Retina (tissue), 1 donor: Measurements from ENCODE around the gene OSBPL2.

ENCODE experiments used
- DNase-seq: peaks from one replicate; pipeline ENCODE4 v3.0.0-alpha.2; 2016

Gene OSBPL2

DNA sequence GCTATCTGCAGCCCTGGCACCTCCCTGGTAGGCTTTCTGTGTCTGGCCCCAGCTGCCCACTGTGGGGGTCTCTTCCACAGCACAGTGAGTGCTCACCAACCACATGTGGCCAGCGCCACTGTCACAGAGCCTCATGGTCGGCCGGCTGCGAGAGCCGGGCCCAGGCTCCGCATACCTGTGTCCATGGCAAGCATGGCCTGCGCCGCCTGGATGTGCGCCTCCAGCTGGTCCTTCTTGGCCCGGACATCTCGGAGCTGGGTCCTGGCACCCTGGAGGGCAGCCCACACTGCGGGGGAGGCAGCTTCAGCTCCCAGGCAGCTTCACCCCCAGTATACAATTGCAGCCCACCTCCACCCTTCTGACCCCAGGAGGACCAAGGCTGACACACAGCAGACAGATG is 77.5 kb downstream of the OSBPL2 start:
- DNase-seq: no peak

DNA sequence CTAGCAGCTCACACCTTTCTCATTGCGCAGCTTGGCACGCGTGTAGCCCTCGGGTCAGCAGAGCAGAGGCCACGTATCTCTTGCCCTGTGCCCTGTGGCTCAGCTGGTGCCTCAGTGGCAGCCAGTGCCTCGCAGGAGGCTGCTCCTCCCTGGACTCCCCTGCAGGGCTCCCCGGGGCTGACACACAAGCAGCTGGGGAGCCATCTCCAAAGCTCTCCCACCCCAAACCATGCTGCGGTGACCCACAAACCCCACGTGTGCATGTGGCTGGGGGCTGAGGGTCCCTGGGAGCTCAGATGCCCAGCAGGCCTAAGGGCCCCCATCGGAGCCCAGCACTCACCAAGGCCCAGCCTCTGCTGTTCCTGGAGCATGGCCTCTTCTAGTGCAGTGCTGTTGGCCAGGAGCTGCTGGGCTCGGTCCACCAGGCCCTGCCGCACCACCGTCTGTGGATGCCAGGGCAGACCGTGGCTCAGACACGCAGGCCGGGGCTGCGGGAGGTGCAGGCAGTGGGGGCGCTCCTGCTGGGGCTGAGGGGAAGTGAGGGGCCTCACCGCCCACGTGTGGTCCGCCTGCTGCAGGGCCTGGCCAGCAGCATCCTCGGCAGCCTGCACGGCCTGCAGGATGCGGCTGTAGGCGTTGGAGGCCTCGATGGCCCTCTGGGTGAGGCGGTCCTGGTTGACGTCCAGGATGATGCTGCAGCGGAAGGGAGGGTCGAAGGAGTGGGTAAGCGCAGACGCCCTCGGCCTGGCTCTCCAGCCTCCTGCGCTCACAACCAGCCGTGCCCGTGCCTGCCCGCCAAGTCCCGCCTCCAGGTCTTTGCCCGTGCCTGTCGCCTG is 78.2 kb downstream of the OSBPL2 start:
- no peak for DNase-seq

DNA sequence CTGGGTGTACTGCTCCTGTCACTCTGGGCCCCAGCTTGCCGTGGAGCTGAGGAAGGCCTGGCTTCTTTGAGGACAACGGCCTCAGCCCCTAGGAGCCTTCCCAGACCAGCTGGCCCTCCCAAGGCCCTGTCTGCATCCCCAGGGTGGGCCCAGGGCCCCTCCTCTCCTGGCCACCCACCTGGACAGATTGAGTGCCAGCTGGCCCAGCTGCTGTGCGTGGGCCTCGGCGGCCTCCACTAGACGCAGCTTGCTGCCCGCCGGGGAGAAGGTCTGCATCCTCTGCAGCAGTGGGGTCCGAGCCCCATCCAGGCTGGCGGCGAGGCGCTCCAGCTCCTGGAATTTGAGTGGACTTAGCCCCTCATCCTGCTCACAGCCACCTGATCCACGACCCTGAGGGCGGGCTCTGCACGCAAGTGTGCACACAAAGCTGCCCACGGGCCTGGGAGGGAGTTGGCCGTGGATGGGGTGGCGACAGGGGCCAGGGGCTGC is 78.9 kb downstream of the OSBPL2 start:
- DNase-seq: no peak

DNA sequence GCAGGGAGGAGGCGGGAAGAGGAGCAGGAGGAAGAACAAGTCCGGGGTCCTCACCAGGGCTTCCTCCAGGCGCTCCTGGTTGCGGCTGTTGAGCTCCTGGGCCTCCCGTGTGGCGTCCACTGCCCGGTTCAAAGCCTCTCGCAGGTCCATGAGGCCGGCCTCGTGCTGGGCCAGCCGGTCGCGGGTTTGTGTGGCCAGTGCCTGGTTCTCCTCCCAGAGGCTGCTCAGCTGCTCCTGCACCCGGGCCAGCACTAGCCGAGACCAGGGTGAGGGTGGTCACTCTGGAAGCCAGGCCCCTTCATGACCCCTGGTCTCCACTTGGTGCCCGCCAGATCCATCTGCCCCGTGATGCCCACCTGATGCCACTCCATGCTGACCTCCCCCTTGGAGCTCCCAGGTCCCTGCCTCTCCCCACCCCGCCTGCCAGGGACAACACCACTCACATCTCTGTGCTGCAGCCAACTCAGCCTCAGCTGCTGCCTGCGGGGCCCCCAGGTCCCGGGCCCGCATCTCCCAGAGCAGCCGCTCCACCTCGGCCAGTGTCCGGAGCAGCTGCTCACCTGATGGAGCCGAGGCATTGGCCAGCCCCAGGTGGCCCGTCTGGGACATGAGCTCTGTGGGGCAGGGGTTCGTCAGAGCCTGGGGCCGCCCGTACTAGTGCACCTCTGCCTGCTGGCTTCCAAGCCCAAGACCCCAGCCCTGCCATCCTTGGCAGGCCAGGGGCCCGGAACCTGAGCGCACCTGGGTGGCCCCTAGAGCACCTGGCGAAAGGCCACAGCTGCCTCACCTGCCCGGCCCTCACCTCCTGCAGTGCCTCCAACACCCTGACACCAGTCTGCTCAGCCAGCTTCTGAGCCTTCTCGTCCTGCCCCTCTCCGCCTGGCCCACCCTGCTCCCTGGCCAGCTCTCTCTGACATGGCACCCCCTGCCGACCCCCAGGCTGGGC is 80.4 kb downstream of the OSBPL2 start:
- DNase-seq: no peak

DNA sequence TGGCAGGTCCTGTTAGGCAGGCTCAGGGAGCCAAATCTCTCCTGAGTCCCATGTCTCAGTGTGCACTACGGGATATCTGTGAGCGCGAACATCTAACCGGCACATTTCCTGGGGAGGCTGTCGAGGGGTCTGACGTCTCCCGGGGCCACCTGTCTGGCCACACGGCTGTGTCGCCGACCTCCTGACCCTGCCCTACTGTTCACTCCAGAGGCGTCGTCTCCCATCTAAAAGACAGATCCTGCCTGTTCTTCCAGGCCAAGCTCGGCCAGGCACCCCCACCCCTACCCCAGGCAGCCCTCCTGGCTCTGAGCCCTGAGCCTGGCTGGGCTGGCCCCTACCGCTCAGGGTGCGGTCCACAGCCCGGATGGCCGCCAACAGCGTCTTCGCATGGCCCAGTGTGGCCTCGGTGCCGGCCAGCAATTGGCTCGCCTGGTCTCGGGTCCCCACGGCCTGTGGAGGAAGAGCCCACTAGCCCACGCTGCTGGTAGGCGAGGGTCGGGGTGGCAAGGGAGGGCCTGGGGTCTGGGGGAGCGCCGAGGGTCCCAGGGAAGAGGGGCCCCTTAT is 81.1 kb downstream of the OSBPL2 start:
- no peak for DNase-seq

DNA sequence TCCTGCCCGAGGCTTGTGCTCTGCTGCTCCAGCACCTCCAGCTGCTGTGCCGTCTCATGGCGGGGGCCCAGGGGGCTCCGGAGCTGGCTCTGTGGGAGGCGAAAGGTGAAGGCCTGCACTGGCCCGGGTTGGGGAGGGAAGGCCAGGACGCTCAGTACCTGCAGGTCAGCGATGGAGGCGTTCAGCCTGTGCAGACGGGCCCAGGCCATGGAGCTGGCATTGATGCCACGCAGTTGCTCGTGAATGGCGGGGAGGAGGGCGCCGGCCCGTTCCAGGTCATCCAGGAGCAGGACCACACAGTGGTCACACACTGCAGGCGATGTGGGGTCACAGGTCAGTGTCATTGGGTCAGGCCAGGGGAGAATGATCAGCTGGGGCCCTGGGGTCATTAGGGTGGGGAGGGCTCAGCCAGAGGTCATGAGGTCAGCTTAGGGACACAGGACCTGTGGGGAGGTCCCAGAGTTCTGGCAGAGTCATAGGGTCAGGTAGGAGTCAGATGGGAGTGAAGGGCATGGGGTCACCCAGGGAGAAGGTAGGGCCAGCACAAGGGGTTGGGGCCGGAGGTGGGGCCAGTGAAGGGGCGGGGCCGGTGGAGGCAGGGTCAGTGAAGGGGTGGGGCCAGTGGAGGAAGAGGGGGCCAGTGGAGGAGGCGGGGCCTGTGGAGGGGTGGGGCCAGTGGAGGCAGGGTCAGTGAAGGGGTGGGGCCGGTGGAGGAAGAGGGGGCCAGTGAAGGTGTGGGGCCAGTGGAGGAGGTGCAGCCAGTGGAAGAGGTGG is 82.4 kb downstream of the OSBPL2 start:
- DNase-seq: no peak

DNA sequence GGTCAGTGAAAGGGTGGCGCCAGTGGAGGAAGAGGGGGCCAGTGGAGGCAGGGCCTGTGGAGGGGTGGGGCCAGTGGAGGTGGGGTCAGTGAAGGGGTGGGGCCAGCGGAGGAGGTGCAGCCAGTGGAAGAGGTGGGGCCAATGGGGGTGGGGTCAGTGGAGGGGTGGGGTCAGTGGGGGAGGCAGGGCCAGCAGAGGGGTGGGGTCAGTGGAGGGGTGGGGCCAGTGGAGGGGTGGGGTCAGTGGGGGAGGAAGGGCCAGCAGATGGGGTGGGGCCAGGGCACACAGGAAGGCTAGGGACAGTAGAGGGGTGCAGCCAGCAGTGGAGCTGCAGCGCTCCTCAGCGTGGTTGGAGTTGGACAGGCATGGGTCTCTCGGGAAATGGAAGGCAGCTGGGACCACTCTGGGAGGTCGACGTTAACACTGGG is 83.2 kb downstream of the OSBPL2 start:
- DNase-seq: no peak

DNA sequence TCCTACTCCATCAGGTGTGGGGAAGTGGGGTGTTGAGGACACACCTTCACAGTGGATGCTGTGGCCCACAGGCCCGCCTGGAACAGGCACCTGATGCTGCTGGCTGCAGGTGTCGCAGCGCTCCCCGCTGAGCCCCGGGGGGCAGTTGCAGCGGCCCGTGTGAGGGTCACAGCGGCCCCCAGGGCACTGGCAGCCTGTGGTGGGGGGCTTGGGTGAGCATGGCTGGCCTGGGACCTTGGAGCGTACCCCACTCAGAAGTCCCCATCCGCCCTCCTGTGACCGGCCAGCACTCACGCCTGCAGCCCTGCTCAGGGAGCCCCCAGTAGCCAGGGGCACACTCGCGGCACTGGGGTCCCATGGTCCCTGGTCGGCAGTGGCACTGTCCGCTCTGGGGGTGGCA is 83.7 kb downstream of the OSBPL2 start:
- no peak for DNase-seq

DNA sequence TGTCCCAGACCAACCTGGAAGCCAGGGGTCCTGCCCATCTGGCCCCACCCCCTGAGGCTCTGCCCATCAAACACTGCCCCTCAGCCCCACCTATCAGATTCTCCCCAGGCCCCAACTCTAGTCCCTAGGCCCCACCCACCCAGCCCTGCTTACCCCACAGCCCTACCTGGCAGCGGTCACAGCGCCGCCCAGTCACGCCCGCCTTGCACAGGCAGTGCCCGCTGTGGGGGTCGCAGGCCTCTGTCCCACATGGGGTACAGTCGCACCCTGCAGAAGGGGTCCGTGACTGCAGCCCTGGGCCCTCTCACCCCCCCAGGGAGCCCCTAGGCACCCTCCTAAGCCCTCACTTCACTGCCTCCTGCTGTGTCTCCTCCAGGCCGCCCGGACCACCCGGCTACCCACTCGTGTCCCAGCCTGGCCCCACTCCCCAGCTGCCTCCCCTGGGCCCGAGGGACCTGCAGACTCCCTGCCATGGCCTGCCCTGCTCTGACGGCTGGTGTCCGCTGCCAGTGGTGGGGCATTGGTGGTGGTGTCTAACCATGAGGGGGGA is 84.2 kb downstream of the OSBPL2 start:
- DNase-seq: no peak

DNA sequence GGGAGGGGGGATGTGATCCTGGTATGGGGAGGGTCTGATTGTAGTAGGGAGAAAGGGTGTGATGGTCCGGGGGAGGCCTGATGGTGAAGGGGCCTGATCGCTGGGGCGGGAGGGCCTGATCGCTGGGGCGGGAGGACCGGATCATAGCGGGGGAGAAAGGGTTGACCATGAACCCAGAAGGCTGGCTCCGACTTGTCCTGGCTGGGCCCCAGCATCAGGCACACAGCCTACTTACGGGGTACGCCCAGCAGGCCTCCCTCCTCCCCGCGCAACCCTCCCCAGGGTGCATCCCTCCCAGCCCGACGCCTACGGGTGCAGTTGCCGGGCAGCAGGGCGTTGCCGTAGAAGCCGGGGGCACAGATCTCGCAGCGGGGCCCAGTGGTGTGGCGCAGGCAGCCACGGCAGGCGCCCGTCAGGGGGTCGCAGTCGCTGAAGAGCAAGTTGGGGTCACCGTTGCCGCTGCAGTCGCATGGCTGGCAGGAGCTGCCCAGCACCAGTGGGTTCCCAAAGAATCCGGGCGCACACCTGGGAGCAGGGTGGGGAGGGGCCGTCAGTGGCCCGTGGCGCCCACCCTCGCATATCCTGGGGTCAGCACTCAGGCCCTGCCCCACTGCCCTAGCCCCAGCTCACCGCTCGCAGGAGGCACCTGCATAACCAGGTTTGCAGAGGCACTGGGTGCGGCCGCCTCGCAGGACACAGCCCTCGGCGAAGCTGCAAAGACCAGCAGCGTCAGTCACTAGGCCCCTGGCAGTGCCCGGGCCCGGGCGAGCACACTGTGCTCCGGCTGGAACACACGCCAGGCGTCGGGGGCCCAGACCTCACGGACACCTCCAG is 85.0 kb downstream of the OSBPL2 start:
- DNase-seq: no peak

DNA sequence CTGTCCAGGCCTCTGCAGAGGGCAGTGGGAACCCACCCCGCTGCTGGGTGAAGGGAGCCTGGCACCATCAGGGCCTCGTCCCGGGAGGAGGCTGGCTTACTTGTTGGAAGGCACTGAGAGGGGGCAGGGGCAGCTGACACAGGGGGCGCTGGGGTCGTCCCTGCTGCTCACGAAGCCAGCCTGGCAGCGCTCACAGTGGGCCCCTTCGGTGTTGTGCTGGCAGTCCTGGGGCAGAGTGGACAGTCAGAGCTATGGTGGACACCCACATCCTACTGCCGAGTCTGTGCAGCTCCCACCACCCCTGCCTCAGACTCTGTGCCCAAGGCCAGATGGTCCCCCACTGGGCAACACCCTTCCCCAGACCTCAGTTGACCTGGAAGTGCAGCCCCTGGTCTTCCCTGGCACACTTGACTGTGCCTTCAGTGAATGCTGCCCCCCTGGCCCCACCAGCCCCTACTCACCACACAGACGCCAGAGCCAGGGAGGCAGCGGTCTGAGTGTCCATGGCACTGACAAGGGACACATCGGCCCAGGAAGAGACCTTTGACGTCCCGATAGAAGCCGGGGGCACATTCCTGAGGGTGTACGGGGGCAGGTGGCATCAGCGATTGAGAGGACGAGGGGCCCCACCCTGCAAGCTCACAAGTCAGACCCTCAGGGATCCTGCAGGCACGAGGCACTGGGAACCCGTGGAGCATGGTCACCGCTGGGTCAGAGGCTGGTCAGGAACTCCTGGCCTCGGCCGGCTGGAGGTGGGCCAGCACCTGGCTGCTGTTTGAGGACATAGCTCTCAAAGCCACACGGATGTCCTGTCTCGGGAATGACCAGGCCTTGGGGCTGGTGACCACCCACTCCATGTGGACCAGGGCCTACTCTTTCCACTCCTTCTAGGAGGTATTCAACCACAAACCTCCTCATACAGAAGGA is 85.9 kb downstream of the OSBPL2 start:
- no peak for DNase-seq

DNA sequence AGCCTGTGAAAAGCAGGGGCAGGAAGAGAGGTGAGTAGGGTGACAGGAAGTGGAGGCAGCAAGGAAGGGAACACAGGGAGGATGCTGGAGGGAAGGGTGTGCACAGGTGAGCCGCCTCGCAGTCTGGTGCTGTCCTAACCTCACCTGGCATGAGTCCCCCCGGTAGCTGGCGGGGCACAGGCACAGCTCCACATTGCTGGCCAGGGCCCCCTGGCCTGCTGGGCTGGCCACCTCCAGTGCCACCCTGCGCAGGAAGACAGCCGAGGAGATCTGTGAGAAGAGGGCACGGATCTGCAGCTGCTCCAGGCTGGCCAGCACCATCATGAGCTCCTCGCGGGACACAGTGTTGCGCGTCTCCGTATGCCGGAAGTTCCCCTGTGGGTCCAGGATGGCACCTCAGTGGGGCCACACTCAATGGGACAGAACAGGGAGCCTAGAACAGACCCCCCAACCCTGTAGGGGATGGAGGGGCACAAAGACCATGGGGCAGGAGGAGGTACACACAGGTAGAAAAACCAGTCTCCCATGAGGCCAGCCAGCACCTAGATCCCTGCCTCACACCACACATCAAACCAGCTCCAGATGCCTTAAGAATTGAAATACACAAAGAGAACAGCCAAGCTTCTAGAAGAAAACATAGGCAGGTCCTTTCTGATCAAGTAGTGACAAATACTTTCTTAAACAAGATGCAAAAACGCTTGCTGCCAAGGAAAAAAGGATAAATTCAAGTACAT is 87.0 kb downstream of the OSBPL2 start:
- DNase-seq: no peak

DNA sequence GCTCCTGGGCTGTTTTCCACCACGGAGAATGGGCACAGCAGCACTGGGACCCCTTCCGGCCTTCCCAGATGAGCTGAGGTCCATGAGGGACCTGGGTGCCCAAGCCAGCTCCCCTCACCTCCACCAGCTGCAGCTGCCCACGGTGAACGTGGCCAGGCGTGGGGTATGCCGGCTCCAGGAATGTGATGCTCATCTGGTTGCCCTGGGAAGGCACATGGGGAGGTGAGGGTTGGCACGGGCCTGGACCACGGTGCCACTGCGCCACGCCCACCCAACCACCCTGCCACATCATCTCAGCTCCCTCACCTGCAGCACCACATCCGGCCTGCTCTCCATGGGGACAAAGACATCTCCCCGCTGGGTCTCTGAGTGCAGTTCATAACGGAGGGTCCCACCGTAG is 88.2 kb downstream of the OSBPL2 start:
- no peak for DNase-seq

DNA sequence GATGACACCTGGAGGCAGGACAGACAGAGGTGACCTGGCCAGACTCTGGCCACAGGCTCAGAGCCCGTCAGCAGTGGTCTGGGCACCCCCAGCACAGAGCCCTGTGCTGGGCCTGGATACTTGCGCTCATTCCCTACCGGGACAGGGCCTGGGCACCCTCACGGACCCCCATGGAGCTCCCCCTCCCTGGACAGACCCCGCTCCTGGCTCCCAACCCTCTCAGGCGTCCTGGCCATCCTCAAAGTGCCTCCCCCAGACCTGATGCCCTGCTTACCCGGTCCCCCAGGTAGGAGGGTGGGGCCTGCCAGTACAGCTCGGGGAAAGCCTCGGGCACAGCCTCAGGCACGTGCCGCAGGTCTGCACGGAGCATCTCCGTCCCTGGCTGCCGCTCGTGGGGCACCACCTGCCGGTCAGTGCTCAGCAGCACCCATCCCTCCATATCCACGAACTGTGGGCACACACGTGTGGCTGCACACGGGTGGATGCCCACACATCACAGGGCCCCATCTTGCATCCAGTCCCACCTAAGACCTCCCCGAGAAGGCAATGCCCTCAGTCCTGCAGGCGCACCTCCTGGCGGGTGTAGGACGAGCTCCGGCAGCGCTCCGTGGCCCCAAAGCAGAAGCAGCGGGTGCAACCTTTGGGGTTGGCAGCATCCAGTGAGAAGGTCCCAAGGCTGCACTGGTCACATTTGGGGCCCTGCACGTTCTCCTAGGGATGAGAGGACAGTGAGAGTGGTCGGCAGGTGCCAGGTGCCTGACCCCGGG is 88.8 kb downstream of the OSBPL2 start:
- DNase-seq: no peak

DNA sequence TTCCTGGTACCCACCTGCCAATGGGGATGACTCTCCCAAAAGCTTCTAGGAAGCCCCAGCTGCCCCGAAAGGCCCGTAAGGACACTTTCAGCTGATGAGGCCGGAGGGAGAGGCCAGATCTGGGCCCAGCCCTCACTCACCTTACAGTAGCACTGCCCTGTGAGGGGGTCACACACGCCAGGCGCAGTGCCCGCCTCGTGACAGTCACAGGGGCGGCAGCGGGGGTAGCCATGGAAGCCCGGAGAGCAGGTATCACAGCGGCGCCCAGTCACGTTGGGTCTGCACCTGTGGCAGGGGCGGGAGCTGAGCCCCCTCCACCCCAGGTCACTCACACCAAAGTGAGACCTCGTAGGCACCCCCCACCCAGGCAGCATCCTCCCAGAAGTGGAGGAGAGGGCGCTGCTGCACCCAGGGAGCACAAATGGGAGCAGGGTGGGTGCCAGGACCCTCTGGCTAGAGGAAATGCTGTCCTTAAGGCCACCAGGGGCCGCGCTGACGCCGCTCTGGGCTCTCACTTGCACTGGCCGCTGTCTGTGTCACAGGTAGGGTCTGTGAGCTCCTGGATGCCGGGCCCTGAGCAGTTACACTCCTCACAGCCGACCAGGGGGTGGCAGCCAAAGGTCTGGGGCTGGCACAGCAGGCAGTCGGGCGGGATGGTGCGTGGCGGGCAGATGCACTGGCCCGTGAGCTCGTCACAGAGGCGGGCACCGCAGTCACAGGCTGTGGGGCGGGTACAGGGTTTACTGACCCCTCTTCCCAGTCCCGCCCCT is 89.6 kb downstream of the OSBPL2 start:
- no peak for DNase-seq

DNA sequence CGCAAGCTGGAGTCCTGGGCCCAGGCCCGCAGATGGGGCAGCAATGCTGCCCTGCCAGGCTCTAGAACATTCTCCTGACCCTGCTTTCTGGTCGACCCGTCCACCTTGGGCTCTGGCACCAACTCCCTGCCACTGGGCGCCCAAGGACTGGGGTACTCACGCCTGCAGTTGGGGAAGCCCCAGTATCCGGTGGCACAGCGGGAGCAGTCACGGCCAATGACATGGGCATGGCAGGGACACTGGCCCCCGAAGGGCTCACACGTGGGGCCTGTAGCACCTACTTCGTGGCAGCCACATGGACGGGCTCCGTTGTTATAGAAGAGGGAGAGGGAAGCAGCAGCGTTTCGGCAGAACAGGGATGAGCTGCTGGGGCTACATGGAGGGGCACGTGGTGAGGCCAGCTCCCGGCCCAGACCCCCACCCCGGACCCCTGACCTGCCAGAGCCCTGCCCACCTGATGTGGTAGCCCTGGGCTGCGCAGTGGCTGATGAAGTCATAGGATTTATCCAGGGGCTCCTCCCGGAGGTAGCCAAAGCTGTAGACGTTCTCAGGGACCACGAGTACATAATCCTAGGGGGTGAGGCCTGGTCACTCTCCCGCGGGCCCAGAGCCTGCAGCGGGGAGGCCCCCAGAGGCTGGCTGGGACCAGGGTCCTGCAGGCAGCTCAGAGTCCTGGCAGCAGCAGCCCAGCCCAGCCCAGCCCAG is 90.5 kb downstream of the OSBPL2 start:
- DNase-seq: no peak
